Tibial artery (tissue), 4 donors: Measurements from ENCODE around the gene B4GALNT4.
A peak's percentile ranks its signal among the peaks of the same experiment; 100 is the strongest.
"Not testable (repeated sequence)": the region's sequence is repeated elsewhere in the genome, so short reads cannot be mapped to it uniquely, and the experiment has no call there.

Source experiments
- DNase-seq, 2 donors: peaks; one replicate each; pipeline ENCODE4 v3.0.0-alpha.2; 2019
- H3K27ac ChIP-seq, 2 donors: fragments of 200-600 bp; sonication (generic) in 1 of 2; 1 replicate in 1 of 2; 2 replicates in 1 of 2; pipeline ENCODE4 v1.5.1; 2018 to 2019; ENCODE audit warnings: mild to moderate bottlenecking in 1 of 2
- H3K27me3 ChIP-seq, 2 donors: fragments of 200-600 bp; sonication (generic) in 1 of 2; one replicate each; pipeline versions ENCODE4 v1.5.1 to v1.6.0; 2016 to 2019
- H3K36me3 ChIP-seq, 3 donors: fragments of 200-600 bp; sonication (generic) in 2 of 3; one replicate each; pipeline ENCODE4 v1.5.1; 2016 to 2019; ENCODE audit warnings: mild to moderate bottlenecking in 2 of 3
- H3K4me1 ChIP-seq, 4 donors: fragments of 200-600 bp; sonication (generic) in 2 of 4; 1 replicate in 3 of 4; 2 replicates in 1 of 4; pipeline ENCODE4 v1.5.1; 2016 to 2019
- H3K4me3 ChIP-seq, 2 donors: fragments of 200-600 bp; sonication (generic) in 1 of 2; 1 replicate in 1 of 2; 2 replicates in 1 of 2; pipeline ENCODE4 v1.5.1; 2018 to 2019; ENCODE audit warnings: mild to moderate bottlenecking in 2 of 2
- H3K9me3 ChIP-seq, 3 donors: fragments of 200-600 bp; sonication (generic) in 1 of 3; one replicate each; pipeline ENCODE4 v1.5.1; 2016 to 2019
- intact Hi-C: fragments of 100-400 bp; cut with DNase I; formaldehyde crosslinking; loops from one replicate; pipeline ENCODE4 v1.15.0; 2023; ENCODE audit warnings: low total_unique reads
- TF ChIP-seq, protein P1 (sequence below), 2 experiments: fragments of 200-600 bp in 1 of 2; fragments of 450-650 bp in 1 of 2; IDR thresholded peaks; one replicate each; pipeline ENCODE4 v1.5.1; 2017 to 2019; ENCODE audit warnings: antibody characterized with exemption in 2 of 2, mild to moderate bottlenecking in 1 of 2, moderate library complexity in 1 of 2

B4GALNT4 gene

DNA sequence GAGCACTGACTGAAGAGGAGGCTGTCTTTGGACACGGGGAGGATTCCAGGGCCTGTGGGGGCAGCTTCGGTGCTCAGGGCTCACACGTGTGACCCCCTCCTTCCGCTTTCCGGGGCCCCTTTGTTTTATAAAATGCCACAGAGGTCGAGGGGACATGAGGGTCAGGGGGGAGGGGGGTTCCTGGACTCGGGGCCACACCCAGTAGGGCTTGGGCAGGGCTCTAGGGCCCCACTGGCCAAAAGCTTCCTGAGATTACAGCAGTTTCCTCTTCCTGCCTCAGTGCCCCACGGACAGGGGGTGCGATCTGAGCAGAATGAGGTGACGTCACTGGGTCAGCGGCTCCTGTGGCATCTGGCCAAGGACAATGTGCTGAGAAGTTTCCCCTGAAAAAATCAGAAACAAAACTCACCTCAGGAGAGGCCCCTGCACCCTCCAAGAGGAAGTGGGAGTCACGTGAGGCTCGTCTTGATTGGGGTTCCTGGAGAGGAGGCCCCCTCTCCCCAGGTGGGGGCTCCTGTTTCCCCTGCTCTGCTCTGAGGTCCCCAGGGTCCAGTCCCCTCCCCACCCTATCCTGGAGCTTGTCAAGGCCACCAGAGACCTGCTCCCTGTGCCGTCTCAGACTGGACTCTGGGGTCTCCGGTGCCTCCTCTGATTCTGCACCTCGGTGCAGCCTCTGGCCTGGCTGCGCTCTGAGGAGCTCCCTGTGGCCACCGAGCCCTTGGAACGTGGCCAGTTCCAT lies 42.3 kb upstream of the B4GALNT4 start:
- Histone ChIP-seq H3K36me3 (no peaks in the 10 kb centered on the region), H3K27me3 (no peaks in the 10 kb centered on the region), H3K9me3 (no peaks in the 10 kb centered on the region), H3K4me1 (peaks cover 8 to 37% (median 24%) of the 10 kb centered on the region in 4 donors), H3K4me3 (peak overlapping the region in 1 of 2 donors; percentile 12), H3K27ac (peak overlapping the region; percentile 65 to 68)
- intact Hi-C loops: no loop called here
- TF ChIP-seq, protein P1, sequence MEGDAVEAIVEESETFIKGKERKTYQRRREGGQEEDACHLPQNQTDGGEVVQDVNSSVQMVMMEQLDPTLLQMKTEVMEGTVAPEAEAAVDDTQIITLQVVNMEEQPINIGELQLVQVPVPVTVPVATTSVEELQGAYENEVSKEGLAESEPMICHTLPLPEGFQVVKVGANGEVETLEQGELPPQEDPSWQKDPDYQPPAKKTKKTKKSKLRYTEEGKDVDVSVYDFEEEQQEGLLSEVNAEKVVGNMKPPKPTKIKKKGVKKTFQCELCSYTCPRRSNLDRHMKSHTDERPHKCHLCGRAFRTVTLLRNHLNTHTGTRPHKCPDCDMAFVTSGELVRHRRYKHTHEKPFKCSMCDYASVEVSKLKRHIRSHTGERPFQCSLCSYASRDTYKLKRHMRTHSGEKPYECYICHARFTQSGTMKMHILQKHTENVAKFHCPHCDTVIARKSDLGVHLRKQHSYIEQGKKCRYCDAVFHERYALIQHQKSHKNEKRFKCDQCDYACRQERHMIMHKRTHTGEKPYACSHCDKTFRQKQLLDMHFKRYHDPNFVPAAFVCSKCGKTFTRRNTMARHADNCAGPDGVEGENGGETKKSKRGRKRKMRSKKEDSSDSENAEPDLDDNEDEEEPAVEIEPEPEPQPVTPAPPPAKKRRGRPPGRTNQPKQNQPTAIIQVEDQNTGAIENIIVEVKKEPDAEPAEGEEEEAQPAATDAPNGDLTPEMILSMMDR (IDR thresholded peaks at IDR 0.05): no peak
- peak; percentile 90 for DNase-seq

DNA sequence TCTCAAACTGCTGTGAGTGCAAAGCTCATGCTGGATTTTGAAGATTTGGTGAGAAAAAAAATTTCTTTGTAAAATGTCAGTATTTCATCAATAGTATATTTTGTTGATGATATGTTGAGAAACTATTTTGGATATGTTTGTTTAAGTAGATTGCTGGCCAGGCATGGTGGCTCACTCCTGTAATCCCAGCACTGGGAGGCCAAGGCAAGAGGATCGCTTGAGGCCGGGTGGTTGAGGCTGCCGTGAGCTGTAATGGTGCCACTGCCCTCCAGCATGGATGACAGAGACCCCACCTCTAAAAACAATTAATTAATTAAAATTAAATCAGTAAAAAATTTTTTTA lies 41.7 kb upstream of the B4GALNT4 start:
- no peaks in the 10 kb centered on the region for H3K27me3 ChIP-seq
- H3K4me1 ChIP-seq: peaks cover 8 to 37% (median 24%) of the 10 kb centered on the region in 4 donors
- no peak for DNase-seq
- H3K9me3 ChIP-seq: no peaks in the 10 kb centered on the region
- intact Hi-C loops: no loop called here
- peak overlapping the region; percentile 65 to 68 for H3K27ac ChIP-seq
- TF ChIP-seq, protein P1 (IDR thresholded peaks at IDR 0.05): no peak
- H3K4me3 ChIP-seq: peak overlapping the region in 1 of 2 donors; percentile 12
- H3K36me3 ChIP-seq: no peaks in the 10 kb centered on the region

DNA sequence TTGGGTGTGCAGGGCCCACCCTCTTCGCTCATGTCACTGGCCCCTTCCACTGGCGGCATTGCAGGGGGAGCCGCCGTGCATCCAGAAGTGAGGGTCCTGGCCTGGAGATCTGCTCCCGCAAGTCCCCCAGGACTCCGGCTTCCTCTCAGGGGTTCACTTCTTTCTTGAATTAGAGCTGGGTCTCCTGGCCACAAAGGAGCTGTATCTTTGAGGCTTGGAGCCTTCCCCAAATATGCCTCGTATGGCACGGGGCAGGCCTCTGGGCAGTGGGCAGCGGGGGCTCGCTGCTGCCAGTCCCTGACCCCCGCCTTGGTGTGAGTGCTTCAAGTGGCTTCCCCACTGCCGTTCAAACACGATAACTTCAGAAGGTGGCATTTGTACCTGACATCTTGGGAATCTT lies 41.3 kb upstream of the B4GALNT4 start:
- DNase-seq: peak in 1 of 2 donors; percentile 53
- H3K27ac ChIP-seq: no peak overlapping the region
- TF ChIP-seq, protein P1 (IDR thresholded peaks at IDR 0.05): no peak
- H3K27me3 ChIP-seq: no peaks in the 10 kb centered on the region
- H3K9me3 ChIP-seq: no peaks in the 10 kb centered on the region
- no peak overlapping the region for H3K4me3 ChIP-seq
- peaks cover 8 to 37% (median 24%) of the 10 kb centered on the region in 4 donors for H3K4me1 ChIP-seq
- intact Hi-C loops: no loop called here
- H3K36me3 ChIP-seq: no peaks in the 10 kb centered on the region

DNA sequence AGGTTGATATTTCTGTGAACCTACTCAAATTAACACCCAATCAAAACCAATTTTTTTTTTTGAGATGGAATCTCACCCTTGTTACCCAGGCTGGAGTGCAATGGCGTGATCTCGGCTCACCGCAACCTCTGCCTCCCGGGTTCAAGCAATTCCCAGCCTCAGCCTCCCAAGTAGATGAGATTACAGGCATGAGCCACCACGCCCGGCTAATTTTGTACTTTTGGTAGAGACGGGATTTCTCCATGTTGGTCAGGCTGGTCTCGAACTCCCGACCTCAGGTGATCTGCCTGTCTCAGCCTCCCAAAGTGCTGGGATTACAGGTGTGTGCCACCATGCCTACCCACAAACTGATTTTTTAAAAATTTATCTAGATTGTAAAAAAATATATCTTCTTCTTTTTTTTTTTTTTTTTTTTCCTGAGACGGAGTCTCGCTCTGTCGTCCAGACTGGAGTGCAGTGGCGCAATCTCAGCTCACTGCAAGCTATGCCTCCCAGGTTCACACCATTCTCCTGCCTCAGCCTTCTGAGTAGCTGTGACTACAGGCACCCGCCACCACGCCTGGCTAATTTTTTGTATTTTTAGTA lies 40.7 kb upstream of the B4GALNT4 start:
- intact Hi-C loops, H3K4me3 ChIP-seq, H3K9me3 ChIP-seq, H3K36me3 ChIP-seq, H3K27ac ChIP-seq, H3K27me3 ChIP-seq: not testable (repeated sequence)
- H3K4me1 ChIP-seq: peaks cover 8 to 37% (median 24%) of the 10 kb centered on the region in 4 donors
- DNase-seq: peak in 1 of 2 donors; percentile 35

DNA sequence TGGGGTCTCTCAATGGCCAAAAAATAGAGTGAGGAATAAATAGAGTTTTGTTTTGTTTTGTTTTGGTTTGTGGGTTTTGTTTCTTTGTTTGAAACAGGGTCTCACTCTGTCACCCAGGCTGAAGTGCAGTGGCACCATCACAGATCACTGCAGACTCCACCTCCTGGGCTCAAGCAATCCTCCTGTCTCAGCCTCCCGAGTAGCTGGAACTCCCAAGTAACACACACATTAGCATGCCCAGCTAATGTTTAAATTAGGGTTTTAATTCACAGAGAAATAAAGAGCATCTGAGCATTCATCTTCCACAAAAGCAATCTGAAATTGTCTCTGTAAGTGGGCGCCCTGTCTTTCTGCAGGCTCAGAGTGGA lies 39.4 kb upstream of the B4GALNT4 start:
- no peak overlapping the region for H3K27ac ChIP-seq
- no peaks in the 10 kb centered on the region for H3K36me3 ChIP-seq
- peaks cover 8 to 28% (median 21%) of the 10 kb centered on the region in 4 donors for H3K4me1 ChIP-seq
- TF ChIP-seq, protein P1 (IDR thresholded peaks at IDR 0.05): no peak
- DNase-seq: peak in 1 of 2 donors; percentile 2
- H3K9me3 ChIP-seq: no peaks in the 10 kb centered on the region
- no peak overlapping the region for H3K4me3 ChIP-seq
- intact Hi-C loops: no loop called here
- H3K27me3 ChIP-seq: no peaks in the 10 kb centered on the region

DNA sequence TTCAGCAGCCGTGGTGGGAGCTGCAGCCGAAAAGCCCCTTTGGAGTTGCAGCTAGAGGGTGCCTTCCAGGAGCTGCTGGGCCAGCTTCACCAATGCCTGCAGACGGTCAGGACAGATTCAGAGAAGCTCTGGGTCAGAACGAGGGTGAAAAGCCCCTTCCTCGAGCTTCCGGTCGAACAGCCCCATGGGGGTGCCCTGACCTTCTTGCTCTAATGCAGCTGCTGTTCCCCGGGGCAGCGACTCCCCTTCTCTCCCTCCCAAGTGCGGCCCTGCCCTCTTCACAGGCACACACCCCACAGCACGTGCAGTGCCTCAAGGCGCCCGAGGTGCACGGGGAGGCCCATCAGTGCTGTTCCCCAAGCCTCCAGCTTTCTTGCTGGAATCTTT lies 39.0 kb upstream of the B4GALNT4 start:
- peaks cover 8 to 27% (median 21%) of the 10 kb centered on the region in 4 donors for H3K4me1 ChIP-seq
- no peaks in the 10 kb centered on the region for H3K27me3 ChIP-seq
- TF ChIP-seq, protein P1 (IDR thresholded peaks at IDR 0.05): no peak
- intact Hi-C loops: no loop called here
- H3K27ac ChIP-seq: no peak overlapping the region
- no peaks in the 10 kb centered on the region for H3K36me3 ChIP-seq
- H3K9me3 ChIP-seq: no peaks in the 10 kb centered on the region
- peak in 1 of 2 donors; percentile 56 for DNase-seq
- H3K4me3 ChIP-seq: no peak overlapping the region
